A549 (cell line): Measurements from ENCODE around the gene ATP11A. TPM values are rescaled to one million over a fixed set of nuclear protein-coding genes. Genes with fewer than 3 reads are reported as not detected.

Source experiments
- ATAC-seq, 2 experiments: fragments of 200-7000 bp in 1 of 2; fragments of >200 bp in 1 of 2; cut with Nextera tagmentation in 1 of 2; cut with Tn5 transposase in 1 of 2; 3 replicates each; pipeline versions ENCODE4 v1.8.0 to v1.9.1; 2018 to 2020; ENCODE audit warnings: mild to moderate bottlenecking in 1 of 2, moderate library complexity in 1 of 2
- CTCF ChIA-PET: fragments of 300-600 bp; sonication (Branson Sonifier 250); formaldehyde crosslinking; extraction: SDS; loops from one replicate; lab custom pipeline; 2021; ENCODE audit warnings: antibody characterized with exemption, inconsistent platforms; lab: Yijun Ruan, JAX
- POLR2A ChIA-PET: fragments of 350-600 bp; formaldehyde crosslinking; extraction: SDS; loops from one replicate; lab custom pipeline; 2021; ENCODE audit warnings: antibody characterized with exemption, inconsistent platforms; lab: Yijun Ruan, JAX
- DNase-seq, 2 experiments: peaks; one replicate each; pipeline versions ENCODE4 v3.0.0 to v3.0.0-alpha.2; 2011 to 2016; ENCODE audit warnings: low read depth in 1 of 2, low spot score in 1 of 2
- FAIRE-seq: peaks from 2 replicates; lab custom pipeline; 2011; peaks lifted over from hg19 to GRCh38; lab: Jason Lieb, UNC
- H3K27ac ChIP-seq, 2 experiments: fragments of >200 bp; sonication (Bioruptor Twin); formaldehyde crosslinking; 3 replicates each; pipeline ENCODE4 v1.5.1; 2016 to 2017
- H3K4me1 ChIP-seq: fragments of >200 bp; sonication (Bioruptor Twin); formaldehyde crosslinking; 3 replicates; pipeline ENCODE4 v1.6.1; 2016
- H3K4me2 ChIP-seq: fragments of >200 bp; sonication (Bioruptor Twin); formaldehyde crosslinking; 3 replicates; pipeline ENCODE4 v1.6.1; 2016
- H3K4me3 ChIP-seq: fragments of >200 bp; sonication (Bioruptor Twin); formaldehyde crosslinking; 3 replicates; pipeline ENCODE4 v1.5.1; 2016
- H3K9me3 ChIP-seq: fragments of >200 bp; sonication (Bioruptor Twin); formaldehyde crosslinking; 3 replicates; pipeline ENCODE4 v1.6.1; 2016
- ATOH8 ChIP-seq: fragments of 250-450 bp; sonication (Bioruptor Pico); IDR thresholded peaks from 2 replicates; pipeline ENCODE4 v1.5.0; 2020; ENCODE audit warnings: low read depth, mild to moderate bottlenecking, moderate library complexity
- BHLHE40 ChIP-seq: IDR thresholded peaks from 2 replicates; pipeline ENCODE4 v1.6.1; 2012; ENCODE audit warnings: low read depth, low read length, inconsistent platforms
- EHF ChIP-seq: fragments of 250-450 bp; sonication (Bioruptor Pico); IDR thresholded peaks from 2 replicates; pipeline ENCODE4 v1.5.0; 2020; ENCODE audit warnings: mild to moderate bottlenecking
- EHMT2 ChIP-seq: fragments of 200-600 bp; sonication (generic); IDR thresholded peaks from 2 replicates; pipeline ENCODE4 v1.6.1; 2016; ENCODE audit warnings: antibody characterized with exemption, low read depth, mild to moderate bottlenecking, moderate library complexity
- EP300 ChIP-seq, 2 experiments: fragments of >200 bp; sonication (Bioruptor Twin); formaldehyde crosslinking; IDR thresholded peaks; 2 replicates in 1 of 2; 3 replicates in 1 of 2; pipeline ENCODE4 v1.6.1; 2016 to 2017
- FOSB ChIP-seq: fragments of 250-450 bp; sonication (Bioruptor Pico); IDR thresholded peaks from 2 replicates; pipeline ENCODE4 v1.5.0; 2020; ENCODE audit warnings: mild to moderate bottlenecking, moderate library complexity
- HES2 ChIP-seq: fragments of >200 bp; sonication (Bioruptor Twin); formaldehyde crosslinking; IDR thresholded peaks from 2 replicates; pipeline ENCODE4 v1.6.1; 2016
- HEYL ChIP-seq: fragments of 250-450 bp; sonication (Bioruptor Pico); IDR thresholded peaks from 2 replicates; pipeline ENCODE4 v1.8.0; 2021; ENCODE audit warnings: mild to moderate bottlenecking, moderate library complexity
- HMGXB4 ChIP-seq: fragments of 250-450 bp; sonication (Bioruptor Pico); IDR thresholded peaks from 2 replicates; pipeline ENCODE4 v1.5.0; 2021; ENCODE audit warnings: mild to moderate bottlenecking, moderate library complexity, borderline replicate concordance
- JUN ChIP-seq, 2 experiments: fragments of >200 bp; sonication (Bioruptor Twin); formaldehyde crosslinking; IDR thresholded peaks; 2 replicates in 1 of 2; 3 replicates in 1 of 2; pipeline ENCODE4 v1.6.1; 2016 to 2017
- MAFK ChIP-seq: fragments of 450-650 bp; IDR thresholded peaks from 2 replicates; pipeline ENCODE4 v1.6.1; 2014; ENCODE audit not compliant: partially characterized antibody
- MAZ ChIP-seq: fragments of 150-350 bp; IDR thresholded peaks from 2 replicates; pipeline ENCODE4 v1.6.1; 2014; ENCODE audit warnings: antibody characterized with exemption, low read depth, low read length, borderline replicate concordance
- NFE2L2 ChIP-seq: fragments of 150-350 bp; conservative IDR thresholded peaks from 2 replicates; pipeline ENCODE4 v1.6.1; 2014; ENCODE audit warnings: low read length
- NR3C1 ChIP-seq: fragments of >200 bp; sonication (Bioruptor Twin); formaldehyde crosslinking; IDR thresholded peaks from 3 replicates; pipeline ENCODE4 v1.6.1; 2017
- POLR2AphosphoS2 ChIP-seq: conservative IDR thresholded peaks from 2 replicates; pipeline ENCODE4 v1.6.1; 2012; ENCODE audit warnings: low read length, improper control_type of control experiment, inconsistent platforms
- RARB ChIP-seq: fragments of 250-450 bp; sonication (Bioruptor Pico); IDR thresholded peaks from 2 replicates; pipeline ENCODE4 v1.8.0; 2021; ENCODE audit warnings: mild to moderate bottlenecking, moderate library complexity
- SREBF2 ChIP-seq: fragments of 450-650 bp; IDR thresholded peaks from 2 replicates; pipeline ENCODE4 v1.6.1; 2014; ENCODE audit warnings: mild to moderate bottlenecking, moderate library complexity
- USF2 ChIP-seq: fragments of 450-650 bp; IDR thresholded peaks from 2 replicates; pipeline ENCODE4 v1.6.1; 2014; ENCODE audit warnings: antibody characterized with exemption
- ZC3H11A ChIP-seq: fragments of 450-650 bp; IDR thresholded peaks from 2 replicates; pipeline ENCODE4 v1.6.1; 2014; ENCODE audit warnings: antibody characterized with exemption, mild to moderate bottlenecking
- ZNF302 ChIP-seq: fragments of 250-450 bp; sonication (Bioruptor Pico); IDR thresholded peaks from 2 replicates; pipeline ENCODE4 v1.9.0; 2021; ENCODE audit warnings: inconsistent platforms, mild to moderate bottlenecking, moderate library complexity
- ZSCAN20 ChIP-seq: fragments of 250-450 bp; sonication (Bioruptor Pico); IDR thresholded peaks from 2 replicates; pipeline ENCODE4 v1.8.0; 2022; ENCODE audit warnings: mild to moderate bottlenecking, moderate library complexity
- WGBS: methylation state at CpG from one replicate; pipeline ENCODE4 v1.1.6; 2017; ENCODE audit errors: missing lambda C conversion rate; 5-methylcytosine and 5-hydroxymethylcytosine counted together
- polyA plus RNA-seq, 4 experiments: library from polyadenylated mRNA; depleted of rRNA in 3 of 4; stranded (reverse); fragments of >200 nt; fragmentation: RNase III in 1 of 4; extraction: RNeasy Plus Mini Kit Qiagen cat#74134 plus additional on column Dnase treatment in 1 of 4; gene quantifications; 2 replicates in 3 of 4; 3 replicates in 1 of 4; pipeline ENCODE4 v1.2.3, GENCODE V29; 2011 to 2017
- TF ChIP-seq, protein P1 (sequence below): fragments of 200-600 bp; sonication (generic); IDR thresholded peaks from 2 replicates; pipeline ENCODE4 v1.6.1; 2016; ENCODE audit warnings: antibody characterized with exemption, mild to moderate bottlenecking, moderate library complexity
- TF ChIP-seq, protein P2 (sequence below): fragments of >200 bp; sonication (Bioruptor Twin); formaldehyde crosslinking; IDR thresholded peaks from 3 replicates; pipeline ENCODE4 v1.6.1; 2016
- TF ChIP-seq, protein P3 (sequence below): IDR thresholded peaks from 2 replicates; pipeline ENCODE4 v1.6.1; 2012

ATP11A gene
- polyA plus RNA-seq, 2 of the 4 experiments (the other 2 are of a cell fraction), result 4.1 to 8.0 TPM

GRCh38 chr13:112879283-112879833, 189.5 kb downstream of the ATP11A start:
- CTCF ChIA-PET, result interaction anchor here (0.8 to 1.0 kb wide), 2 partner anchors 239 to 263 kb away, joined by 3 read pairs; no protein-coding TSS in a partner anchor
- no peak overlapping the region for H3K4me3 ChIP-seq
- TF ChIP-seq POLR2AphosphoS2, result no peak
- POLR2A ChIA-PET, result no interaction called here
- 76% methylated on average over 17 of the region's 20 CpGs for WGBS
- no peaks in the 10 kb centered on the region for H3K4me1 ChIP-seq
- no peak for ATAC-seq
- H3K4me2 ChIP-seq, result no peak overlapping the region
- FAIRE-seq, result no peak
- H3K27ac ChIP-seq, result no peak overlapping the region
- H3K9me3 ChIP-seq, result no peaks in the 10 kb centered on the region
- DNase-seq, result no peak

DNA sequence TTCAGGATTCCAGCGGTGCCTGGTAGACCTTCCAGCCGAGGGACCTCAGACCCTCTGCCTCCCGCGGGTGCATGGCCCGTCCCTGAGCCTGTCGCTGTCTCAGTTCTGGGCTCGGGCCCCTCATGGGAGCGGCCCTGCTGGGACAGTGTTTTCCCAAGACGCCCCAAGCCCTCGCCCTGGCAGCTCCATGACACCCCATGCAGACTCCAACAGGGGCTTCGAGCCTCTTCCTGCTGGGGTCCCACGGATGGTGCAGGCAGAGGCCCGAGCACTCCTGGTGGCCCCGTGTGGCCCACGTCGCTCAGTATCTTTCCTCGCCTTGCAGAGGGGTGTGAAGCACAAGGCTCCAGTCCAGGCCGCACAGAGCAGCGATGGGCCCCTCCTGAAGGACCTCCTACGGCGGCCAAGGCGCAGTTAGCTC, 190.4 kb downstream of the ATP11A start:
- ATAC-seq, result no peak
- no peak for FAIRE-seq
- DNase-seq, result no peak
- ChIA-PET POLR2A (no interaction called here), CTCF (interaction anchor here (0.9 to 1.0 kb wide), 2 partner anchors 97 to 239 kb away, joined by 3 read pairs; no protein-coding TSS in a partner anchor)
- TF ChIP-seq EHMT2 (no peak), BHLHE40 (no peak), SREBF2 (no peak), JUN (IDR thresholded peaks at IDR 0.05) (no peak), HMGXB4 (no peak), POLR2AphosphoS2 (no peak), RARB (CRISPR knock-in tag) (no peak), EHF (CRISPR knock-in tag) (no peak), HES2 (no peak), NFE2L2 (no peak)
- TF ChIP-seq, protein P1, sequence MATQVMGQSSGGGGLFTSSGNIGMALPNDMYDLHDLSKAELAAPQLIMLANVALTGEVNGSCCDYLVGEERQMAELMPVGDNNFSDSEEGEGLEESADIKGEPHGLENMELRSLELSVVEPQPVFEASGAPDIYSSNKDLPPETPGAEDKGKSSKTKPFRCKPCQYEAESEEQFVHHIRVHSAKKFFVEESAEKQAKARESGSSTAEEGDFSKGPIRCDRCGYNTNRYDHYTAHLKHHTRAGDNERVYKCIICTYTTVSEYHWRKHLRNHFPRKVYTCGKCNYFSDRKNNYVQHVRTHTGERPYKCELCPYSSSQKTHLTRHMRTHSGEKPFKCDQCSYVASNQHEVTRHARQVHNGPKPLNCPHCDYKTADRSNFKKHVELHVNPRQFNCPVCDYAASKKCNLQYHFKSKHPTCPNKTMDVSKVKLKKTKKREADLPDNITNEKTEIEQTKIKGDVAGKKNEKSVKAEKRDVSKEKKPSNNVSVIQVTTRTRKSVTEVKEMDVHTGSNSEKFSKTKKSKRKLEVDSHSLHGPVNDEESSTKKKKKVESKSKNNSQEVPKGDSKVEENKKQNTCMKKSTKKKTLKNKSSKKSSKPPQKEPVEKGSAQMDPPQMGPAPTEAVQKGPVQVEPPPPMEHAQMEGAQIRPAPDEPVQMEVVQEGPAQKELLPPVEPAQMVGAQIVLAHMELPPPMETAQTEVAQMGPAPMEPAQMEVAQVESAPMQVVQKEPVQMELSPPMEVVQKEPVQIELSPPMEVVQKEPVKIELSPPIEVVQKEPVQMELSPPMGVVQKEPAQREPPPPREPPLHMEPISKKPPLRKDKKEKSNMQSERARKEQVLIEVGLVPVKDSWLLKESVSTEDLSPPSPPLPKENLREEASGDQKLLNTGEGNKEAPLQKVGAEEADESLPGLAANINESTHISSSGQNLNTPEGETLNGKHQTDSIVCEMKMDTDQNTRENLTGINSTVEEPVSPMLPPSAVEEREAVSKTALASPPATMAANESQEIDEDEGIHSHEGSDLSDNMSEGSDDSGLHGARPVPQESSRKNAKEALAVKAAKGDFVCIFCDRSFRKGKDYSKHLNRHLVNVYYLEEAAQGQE, result no peak
- Histone ChIP-seq H3K4me2 (no peak overlapping the region), H3K27ac (no peak overlapping the region), H3K4me3 (no peak overlapping the region), H3K9me3 (no peaks in the 10 kb centered on the region), H3K4me1 (no peaks in the 10 kb centered on the region)
- 87% methylated on average over 7 of the region's 22 CpGs for WGBS

- Histone ChIP-seq H3K9me3 (no peaks in the 10 kb centered on the region), H3K4me3 (no peak overlapping the region), H3K27ac (no peak overlapping the region), H3K4me1 (no peaks in the 10 kb centered on the region), H3K4me2 (no peak overlapping the region)
- 96% methylated on average over 9 of the region's 21 CpGs for WGBS
- no peak for DNase-seq
- FAIRE-seq, result no peak
- no peak for ATAC-seq
- POLR2A ChIA-PET, result no interaction called here
- CTCF ChIA-PET, result interaction anchor here (0.9 to 1.0 kb wide), 2 partner anchors 98 to 240 kb away, joined by 3 read pairs; no protein-coding TSS in a partner anchor
- TF ChIP-seq, protein P2, sequence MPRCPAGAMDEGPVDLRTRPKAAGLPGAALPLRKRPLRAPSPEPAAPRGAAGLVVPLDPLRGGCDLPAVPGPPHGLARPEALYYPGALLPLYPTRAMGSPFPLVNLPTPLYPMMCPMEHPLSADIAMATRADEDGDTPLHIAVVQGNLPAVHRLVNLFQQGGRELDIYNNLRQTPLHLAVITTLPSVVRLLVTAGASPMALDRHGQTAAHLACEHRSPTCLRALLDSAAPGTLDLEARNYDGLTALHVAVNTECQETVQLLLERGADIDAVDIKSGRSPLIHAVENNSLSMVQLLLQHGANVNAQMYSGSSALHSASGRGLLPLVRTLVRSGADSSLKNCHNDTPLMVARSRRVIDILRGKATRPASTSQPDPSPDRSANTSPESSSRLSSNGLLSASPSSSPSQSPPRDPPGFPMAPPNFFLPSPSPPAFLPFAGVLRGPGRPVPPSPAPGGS, result no peak
- TF ChIP-seq FOSB (CRISPR knock-in tag), result no peak
- no peak for TF ChIP-seq USF2
- no peak for TF ChIP-seq EHF (CRISPR knock-in tag)
- no peak for TF ChIP-seq ATOH8
- TF ChIP-seq HEYL (CRISPR knock-in tag), result no peak
- no peak for TF ChIP-seq POLR2AphosphoS2
- no peak for TF ChIP-seq ZSCAN20 (CRISPR knock-in tag)
- no peak for TF ChIP-seq ZNF302
- TF ChIP-seq EP300 (IDR thresholded peaks at IDR 0.05), result no peak
- no peak for TF ChIP-seq MAZ
- no peak for TF ChIP-seq NR3C1
- no peak for TF ChIP-seq ZC3H11A
- TF ChIP-seq, protein P3, sequence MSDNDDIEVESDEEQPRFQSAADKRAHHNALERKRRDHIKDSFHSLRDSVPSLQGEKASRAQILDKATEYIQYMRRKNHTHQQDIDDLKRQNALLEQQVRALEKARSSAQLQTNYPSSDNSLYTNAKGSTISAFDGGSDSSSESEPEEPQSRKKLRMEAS, result no peak
- no peak for TF ChIP-seq HES2
- no peak for TF ChIP-seq MAFK
Measured at GRCh38 chr13:112880976-112881540, 191.2 kb downstream of the ATP11A start.
